K562 (cell line): Measurements from ENCODE around the gene CCM2.

ENCODE experiments used
- KLF16 ChIP-seq: IDR thresholded peaks from 2 replicates; pipeline ENCODE4 v1.6.1; 2016; ENCODE audit warnings: antibody characterized with exemption
- POLR2AphosphoS5 ChIP-seq: IDR thresholded peaks from 2 replicates; pipeline ENCODE4 v1.6.1; 2011; ENCODE audit warnings: mild to moderate bottlenecking, low read depth, low read length, moderate library complexity; ENCODE audit not compliant: control insufficient read depth, insufficient read depth
- TBP ChIP-seq: optimal IDR thresholded peaks from 2 replicates; pipeline ENCODE3; 2011; ENCODE audit warnings: low read depth, low read length, improper control_type of control experiment
- THRA ChIP-seq: fragments of 450-650 bp; IDR thresholded peaks from 2 replicates; pipeline ENCODE4 v1.6.1; 2017; ENCODE audit warnings: mild to moderate bottlenecking, moderate library complexity
- ZEB2 ChIP-seq: fragments of 450-650 bp; IDR thresholded peaks from 2 replicates; pipeline ENCODE4 v1.6.1; 2016
- ZNF436 ChIP-seq: fragments of 250-450, 450-650 bp; sonication (Bioruptor Pico); formaldehyde crosslinking; IDR thresholded peaks from 2 replicates; pipeline ENCODE4 v1.7.0; 2020; ENCODE audit warnings: mild to moderate bottlenecking

GRCh38 chr7:45037876-45038275, 37.9 kb downstream of the CCM2 start:
- TF ChIP-seq THRA (no peak), TBP (no peak), ZEB2 (no peak), KLF16 (no peak), ZNF436 (CRISPR knock-in tag) (no peak), POLR2AphosphoS5 (no peak)
